HTR-8/SVneo (cell line): ENCODE results near the gene ISG20L2.
"Not testable (repeated sequence)": the region's sequence is repeated elsewhere in the genome, so short reads cannot be mapped to it uniquely, and the experiment has no call there.

Source experiments
- DNase-seq: peaks from one replicate; pipeline ENCODE4 v3.0.0; 2011; ENCODE audit warnings: low spot score, mixed read lengths; ENCODE audit not compliant: insufficient read length
- FAIRE-seq: peaks from 2 replicates; lab custom pipeline; 2011; peaks lifted over from hg19 to GRCh38; lab: Jason Lieb, UNC

The ISG20L2 gene, protein sequence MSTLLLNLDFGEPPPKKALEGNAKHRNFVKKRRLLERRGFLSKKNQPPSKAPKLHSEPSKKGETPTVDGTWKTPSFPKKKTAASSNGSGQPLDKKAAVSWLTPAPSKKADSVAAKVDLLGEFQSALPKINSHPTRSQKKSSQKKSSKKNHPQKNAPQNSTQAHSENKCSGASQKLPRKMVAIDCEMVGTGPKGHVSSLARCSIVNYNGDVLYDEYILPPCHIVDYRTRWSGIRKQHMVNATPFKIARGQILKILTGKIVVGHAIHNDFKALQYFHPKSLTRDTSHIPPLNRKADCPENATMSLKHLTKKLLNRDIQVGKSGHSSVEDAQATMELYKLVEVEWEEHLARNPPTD

GRCh38 chr1:156728599-156729462, at the start of gene ISG20L2:
Gene ISG20L2, minus strand, starts transcription at chr1:156728766. Its CDS starts 1,114 bp downstream, at chr1:156727652.
- FAIRE-seq (peak; percentile 62), DNase-seq (peak; percentile 90)

- FAIRE-seq (no peak), DNase-seq (no peak)
These were observed 49.0 kb upstream of the ISG20L2 start for GRCh38 chr1:156777573-156777972.

- DNase-seq (no peak), FAIRE-seq (no peak)
These were observed 48.4 kb upstream of the ISG20L2 start for GRCh38 chr1:156776942-156777341.

- DNase-seq (no peak), FAIRE-seq (no peak)
These were observed 47.2 kb upstream of the ISG20L2 start for GRCh38 chr1:156775799-156776198.

DNA sequence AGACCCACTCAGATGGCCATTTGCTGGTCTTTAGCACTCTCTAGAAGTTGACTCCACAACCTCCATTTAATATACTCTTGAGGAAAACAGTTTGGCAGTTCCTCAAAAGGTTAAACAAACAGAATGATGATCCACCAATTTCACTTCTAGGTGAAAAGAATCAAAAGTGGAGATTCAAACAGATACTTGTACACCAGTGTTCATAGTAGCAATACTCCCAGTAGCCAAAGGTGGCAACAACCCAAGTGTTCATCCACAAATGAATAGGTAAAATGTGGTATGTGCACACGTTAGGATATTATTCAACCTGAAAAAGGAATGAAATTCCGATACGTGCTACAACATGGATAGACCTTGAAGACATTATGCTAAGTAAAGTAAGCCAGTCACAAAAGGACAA, 45.0 kb upstream of the ISG20L2 start:
- DNase-seq = no peak
- no peak for FAIRE-seq

DNA sequence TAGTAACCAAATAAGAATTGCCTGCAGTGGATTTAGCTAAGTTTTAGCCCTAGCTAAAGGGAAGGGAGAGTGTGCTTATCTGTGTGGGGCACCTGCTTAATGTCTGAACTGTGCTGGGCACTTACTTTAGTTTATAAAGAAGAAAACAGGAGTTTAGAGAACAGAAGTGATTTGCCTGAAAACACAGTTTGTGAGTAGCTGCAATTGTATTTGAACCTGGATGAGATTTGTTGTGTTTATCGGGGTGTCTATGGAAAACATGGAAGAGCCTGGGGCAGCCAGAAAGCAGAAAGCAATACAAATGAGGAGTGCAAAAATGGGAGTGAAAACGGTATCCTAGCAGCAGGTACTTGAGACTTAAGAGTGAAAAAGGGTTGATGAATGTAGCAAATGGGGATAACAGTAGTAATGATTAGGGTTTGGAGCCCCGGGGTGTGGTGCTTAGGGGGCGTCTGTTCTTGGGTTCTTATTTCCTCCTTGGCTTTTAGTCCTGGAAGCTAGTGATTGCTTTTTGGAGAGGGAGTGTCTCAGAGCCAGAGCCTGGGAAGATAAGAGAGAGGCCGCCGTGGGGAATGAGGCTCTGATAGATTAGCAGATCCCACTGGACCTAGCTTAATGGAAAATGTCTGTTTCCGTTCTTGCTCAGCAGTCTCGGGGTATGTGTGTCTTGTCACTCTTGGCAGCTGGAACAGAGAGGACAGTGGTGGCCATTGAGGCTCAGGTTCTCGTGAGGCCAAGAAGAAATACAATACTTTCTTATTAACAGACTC, 44.3 kb upstream of the ISG20L2 start:
- no peak for FAIRE-seq
- DNase-seq = no peak

- no peak for FAIRE-seq
- no peak for DNase-seq
These were observed 43.7 kb upstream of the ISG20L2 start for GRCh38 chr1:156772222-156772621.

- no peak for FAIRE-seq
- DNase-seq = no peak
These were observed 40.2 kb upstream of the ISG20L2 start for GRCh38 chr1:156768610-156769295.

DNA sequence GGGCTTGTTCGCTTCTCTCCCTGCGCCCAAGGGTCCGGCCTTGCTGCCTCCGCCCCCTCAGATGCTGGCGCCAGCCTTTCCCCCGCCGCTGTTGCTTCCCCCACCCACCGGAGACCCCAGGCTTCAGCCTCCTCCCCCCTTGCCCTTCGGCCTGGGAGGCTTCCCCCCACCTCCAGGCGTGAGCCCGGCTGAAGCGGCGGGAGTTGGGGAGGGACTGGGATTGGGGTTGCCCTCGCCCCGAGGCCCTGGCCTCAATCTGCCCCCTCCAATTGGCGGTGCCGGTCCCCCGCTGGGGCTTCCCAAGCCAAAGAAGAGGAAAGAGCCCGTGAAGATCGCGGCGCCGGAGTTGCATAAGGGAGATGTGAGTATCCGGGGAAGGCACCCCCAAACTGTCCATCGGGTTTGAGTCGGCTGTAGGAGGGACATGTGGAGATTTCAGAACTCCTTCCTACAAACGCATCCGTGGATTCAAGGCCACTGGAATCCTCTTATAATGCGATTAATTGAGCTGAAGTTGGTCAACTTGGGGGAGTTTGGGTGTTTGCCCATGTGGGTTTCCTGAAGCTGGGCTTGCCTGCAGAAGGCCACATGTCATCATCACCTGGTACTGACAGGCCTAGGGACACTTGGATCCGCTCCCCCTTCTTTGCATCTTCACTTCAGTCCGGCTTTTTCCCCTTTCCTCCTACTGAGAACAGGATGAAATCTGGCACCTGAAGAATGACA, 39.5 kb upstream of the ISG20L2 start:
- no peak for DNase-seq
- no peak for FAIRE-seq

DNA sequence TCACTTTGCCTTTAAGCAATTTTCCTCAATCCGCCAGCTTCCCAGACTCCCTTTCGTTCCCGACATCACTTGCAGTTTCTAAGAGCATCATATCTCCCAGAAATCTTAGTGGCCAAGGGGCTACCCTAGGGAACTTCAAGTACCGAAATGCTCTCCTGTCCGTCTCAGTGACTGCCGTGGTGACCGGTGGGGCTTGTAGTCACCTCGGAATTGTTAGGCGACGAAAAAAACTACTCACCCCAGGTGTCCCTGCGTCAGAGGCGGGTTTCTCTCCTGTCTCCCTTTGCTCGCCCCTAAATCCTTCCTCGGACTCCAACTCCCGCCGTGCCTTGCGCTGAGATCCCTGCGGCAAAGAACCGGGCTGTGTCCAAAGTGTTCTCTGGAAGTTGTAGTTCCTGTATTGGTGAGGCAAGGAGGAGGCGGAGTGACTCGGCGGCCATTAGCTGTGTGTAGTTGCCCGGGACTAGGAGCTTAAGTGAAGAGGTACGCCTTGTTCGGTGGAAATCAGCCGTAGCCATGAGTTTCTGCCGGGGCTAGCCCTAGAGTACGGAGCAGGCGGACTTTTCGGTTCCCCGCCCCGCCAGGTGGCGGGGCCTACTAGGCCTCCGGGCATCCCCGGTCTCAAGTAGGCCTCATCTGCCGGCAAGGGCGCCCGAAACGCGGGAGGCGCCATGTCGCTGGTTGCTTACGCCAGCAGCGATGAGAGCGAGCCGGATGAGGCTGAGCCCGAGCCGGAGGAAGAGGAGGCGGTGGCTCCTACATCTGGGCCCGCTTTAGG, 38.7 kb upstream of the ISG20L2 start, which contains the start of gene PRCC:
PRCC (plus strand) TSS at position 435 of the 778 bp plus-strand sequence; CDS start at position 672, 237 bp downstream.
- peak; percentile 9 for FAIRE-seq
- peak; percentile 90 for DNase-seq

DNA sequence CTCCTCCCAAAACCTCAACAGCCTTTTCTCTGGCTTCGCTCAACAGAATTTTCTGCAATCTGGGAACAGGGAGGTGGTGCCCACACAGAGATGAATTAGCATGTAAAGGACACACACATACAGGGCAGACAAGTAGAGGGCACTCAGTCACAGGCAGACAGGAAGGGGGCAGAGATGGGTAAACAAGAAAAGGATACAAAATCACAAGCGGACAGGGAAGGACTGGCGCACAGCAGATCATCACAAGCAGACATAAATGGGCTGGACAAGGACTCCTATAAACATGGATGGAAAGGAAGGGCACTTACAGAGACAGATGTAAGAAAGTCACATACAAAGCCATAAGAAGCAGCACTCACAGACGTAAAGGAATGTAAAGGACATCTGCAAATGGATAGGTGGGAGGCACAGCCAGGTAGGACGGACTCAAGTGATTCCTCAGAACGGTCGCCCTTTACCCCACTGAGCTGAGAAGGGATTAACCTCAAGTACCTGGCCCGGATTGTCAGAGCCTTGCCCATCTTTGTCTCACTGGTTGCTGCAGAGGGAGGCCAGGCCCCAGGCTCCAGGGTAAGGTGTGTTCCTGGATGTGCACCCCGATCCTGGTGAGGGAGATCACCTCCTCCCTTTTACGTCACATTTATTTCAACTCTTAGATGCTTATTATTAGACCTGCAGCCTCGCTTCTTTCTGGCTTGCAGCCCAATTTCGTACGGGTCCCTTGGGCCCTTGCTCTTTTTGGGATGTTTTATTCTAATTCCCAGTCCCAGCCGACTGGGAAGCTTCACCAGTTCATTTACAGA, 37.9 kb upstream of the ISG20L2 start:
- no peak for FAIRE-seq
- DNase-seq = no peak

DNA sequence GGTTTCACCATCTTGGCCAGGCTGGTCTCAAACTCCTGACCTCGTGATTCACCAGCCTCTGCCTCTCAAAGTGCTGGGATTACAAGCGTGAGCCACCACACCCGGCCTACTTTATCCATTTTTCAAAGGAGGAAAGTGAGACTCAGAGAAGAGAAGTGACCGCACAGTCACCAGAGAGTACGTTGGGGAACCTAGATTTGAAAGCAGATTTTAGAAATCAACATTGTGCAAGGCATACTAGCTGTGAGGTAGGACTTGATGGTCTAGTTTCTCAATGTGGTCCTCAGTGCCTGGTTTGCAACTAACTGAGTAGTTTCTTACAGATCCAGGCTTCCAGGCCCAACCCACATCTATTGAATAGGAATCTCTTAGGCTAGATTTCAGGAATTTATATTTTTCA, 37.1 kb upstream of the ISG20L2 start:
- DNase-seq = no peak
- FAIRE-seq = no peak

DNA sequence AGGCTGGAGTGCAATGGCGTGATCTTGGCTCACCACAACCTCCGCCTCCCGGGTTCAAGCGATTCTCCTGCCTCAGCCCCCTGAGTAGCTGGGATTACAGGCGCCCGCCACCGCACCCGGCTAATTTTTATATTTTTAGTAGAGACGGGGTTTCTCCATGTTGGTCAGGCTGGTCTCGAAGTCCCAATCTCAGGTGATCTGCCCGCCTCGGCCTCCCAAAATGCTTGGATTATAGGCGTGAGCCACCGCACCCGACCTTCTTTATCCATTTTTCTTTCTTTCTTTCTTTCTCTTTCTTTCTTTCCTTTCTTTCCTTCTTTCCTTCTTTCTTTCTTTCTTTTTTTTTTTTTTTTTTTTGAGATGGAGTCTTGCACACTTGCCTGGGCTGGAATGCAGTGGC, 36.6 kb upstream of the ISG20L2 start:
- FAIRE-seq, DNase-seq: not testable (repeated sequence)

DNA sequence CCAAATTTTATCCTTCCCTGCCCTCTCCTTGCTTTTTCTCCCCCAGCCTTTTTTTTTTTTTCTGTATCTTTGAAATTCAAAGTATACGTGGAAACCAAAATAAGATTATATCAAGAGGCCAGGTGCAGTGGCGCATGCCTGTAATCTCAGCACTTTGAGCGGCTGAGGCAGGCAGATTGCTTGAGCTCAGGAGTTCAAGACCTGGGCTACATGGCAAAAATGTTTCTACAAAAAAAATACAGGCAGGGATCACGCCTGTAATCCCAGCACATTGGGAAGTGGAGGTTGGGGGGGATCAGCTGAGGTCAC, 32.2 kb upstream of the ISG20L2 start:
- FAIRE-seq (no peak), DNase-seq (no peak)

GRCh38 chr1:156760092-156760795, 31.7 kb upstream of the ISG20L2 start:
- no peak for DNase-seq
- FAIRE-seq = no peak

DNA sequence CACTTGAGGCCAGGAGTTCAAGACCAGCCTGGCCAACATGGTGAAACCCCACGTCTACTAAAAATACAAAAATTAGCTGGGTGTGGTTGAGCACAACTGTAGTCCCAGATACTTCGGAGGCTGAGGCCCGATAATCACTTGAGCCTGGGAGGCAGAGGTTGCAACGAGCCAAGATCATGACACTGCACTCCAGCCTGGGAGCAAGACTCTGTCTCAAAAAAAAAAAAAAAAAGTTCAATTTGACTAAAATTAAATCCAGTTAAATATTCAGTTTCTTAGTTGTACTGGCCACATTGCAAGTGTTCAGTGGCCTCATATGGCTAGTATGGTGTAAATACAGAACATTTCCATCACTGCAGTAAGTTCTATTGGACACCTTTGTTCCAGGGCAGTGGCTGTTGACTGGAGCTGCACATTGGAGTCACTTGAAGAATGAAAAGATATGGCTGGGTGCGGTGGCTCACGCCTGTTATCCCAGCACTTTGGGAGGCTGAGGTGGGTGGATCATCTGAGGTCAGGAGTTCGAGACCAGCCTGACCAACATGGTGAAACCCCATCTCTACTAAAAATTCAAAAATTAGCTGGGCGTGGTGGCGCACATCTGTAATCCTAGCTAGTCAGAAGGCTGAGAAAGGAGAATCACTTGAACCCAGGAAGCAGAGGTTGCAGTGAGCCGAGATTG, 29.1 kb upstream of the ISG20L2 start:
- DNase-seq, FAIRE-seq: not testable (repeated sequence)

- DNase-seq (no peak), FAIRE-seq (no peak)
These were observed 27.8 kb upstream of the ISG20L2 start for GRCh38 chr1:156756355-156756754.
